SK-N-MC (cell line): Measurements from ENCODE around the gene ARID1B.

Experiments used
- DNase-seq: peaks from one replicate; pipeline ENCODE4 v3.0.0-alpha.2; 2011; ENCODE audit warnings: low read depth, low spot score
- H3K27ac ChIP-seq: fragments of 200-600 bp; sonication (generic); 2 replicates; pipeline ENCODE4 v1.5.1; 2016; ENCODE audit warnings: mixed run types
- H3K36me3 ChIP-seq: fragments of 200-600 bp; sonication (generic); 2 replicates; pipeline ENCODE4 v1.6.1; 2017; ENCODE audit warnings: antibody characterized with exemption, low read length, mixed read lengths; ENCODE audit not compliant: insufficient read depth
- H3K4me3 ChIP-seq: fragments of 200-600 bp; sonication (generic); 2 replicates; pipeline ENCODE4 v1.5.1; 2016
- H3K9ac ChIP-seq: fragments of 200-600 bp; sonication (generic); 2 replicates; pipeline ENCODE4 v1.8.0; 2017; ENCODE audit warnings: mixed run types, mixed read lengths; ENCODE audit not compliant: insufficient read length
- H3K9me3 ChIP-seq: fragments of 200-600 bp; sonication (generic); 2 replicates; pipeline ENCODE4 v1.6.1; 2017; ENCODE audit warnings: low read depth, mild to moderate bottlenecking, antibody characterized with exemption, low read length, moderate library complexity, mixed read lengths
- EZH2 ChIP-seq: fragments of 200-600 bp; sonication (generic); IDR thresholded peaks from one replicate; pipeline ENCODE4 v1.6.1; 2017; ENCODE audit warnings: antibody characterized with exemption
- FOXP2 ChIP-seq: optimal IDR thresholded peaks from 2 replicates; pipeline ENCODE3; 2011; ENCODE audit warnings: mild to moderate bottlenecking, moderate library complexity; ENCODE audit not compliant: insufficient read depth; ENCODE audit errors: extremely low read length, control extremely low read depth
- POLR2AphosphoS5 ChIP-seq: IDR thresholded peaks from 2 replicates; pipeline ENCODE4 v1.6.1; 2012; ENCODE audit warnings: mild to moderate bottlenecking, low read depth, low read length, borderline replicate concordance

Gene ARID1B

DNA sequence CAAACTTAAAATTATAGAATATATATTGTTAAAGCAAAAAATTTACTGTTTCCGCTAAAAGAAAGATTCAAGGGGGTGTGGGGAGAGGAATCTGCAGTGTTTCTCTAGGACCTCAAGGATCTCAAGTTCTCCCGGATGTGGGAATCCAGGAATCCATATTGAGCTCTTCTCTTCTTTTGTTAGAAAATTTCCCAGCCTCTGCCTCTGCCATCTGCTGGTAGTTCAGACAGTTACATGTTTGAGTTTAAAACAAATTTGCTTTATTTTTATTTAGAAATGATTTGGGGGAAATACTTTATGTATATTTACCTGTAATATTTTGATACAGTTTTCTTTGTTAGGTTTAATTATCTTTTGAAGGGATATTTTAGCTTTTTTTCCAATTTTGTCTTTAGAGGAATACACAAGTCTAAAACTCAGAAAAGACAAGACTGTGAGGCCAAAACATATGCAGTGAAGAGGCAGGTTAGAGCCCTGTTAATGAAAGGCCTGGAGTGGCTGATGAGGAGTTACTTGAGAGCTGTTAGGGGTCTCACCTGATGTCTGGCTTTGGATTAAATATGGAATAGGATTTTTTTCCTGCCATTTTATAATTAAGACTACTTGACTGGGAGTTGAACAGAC, 268.8 kb downstream of the ARID1B start:
- Histone ChIP-seq H3K9me3 (no peaks in the 10 kb centered on the region), H3K9ac (peak overlapping the region; percentile 50), H3K27ac (peak overlapping the region; percentile 84; the same call in 1 of the 2 replicates), H3K4me3 (no peak overlapping the region), H3K36me3 (no peaks in the 10 kb centered on the region)
- DNase-seq, result peak; percentile 63
- TF ChIP-seq EZH2, result no peak
- no peak for TF ChIP-seq FOXP2
- TF ChIP-seq POLR2AphosphoS5, result no peak

DNA sequence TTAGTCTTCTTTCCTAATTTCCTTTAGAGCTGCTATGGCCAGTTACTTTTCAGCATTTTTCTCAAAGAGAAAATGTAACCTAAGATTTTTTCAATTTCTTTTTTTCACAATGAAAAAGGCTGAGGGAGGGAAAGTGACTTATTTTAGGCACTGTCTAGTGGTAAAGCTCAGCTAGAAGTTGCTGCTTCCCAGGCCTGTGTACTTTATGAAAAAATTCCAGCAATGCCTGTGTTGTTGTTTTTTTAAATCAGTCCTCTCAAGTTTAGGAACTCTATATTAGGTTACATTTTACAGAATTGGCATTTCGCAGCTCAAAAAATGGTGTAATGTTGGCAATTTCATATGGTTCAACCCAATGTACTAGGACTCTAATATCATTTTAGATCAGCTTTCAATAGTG, 269.6 kb downstream of the ARID1B start:
- H3K4me3 ChIP-seq, result no peak overlapping the region
- no peak for DNase-seq
- no peaks in the 10 kb centered on the region for H3K36me3 ChIP-seq
- no peak overlapping the region for H3K9ac ChIP-seq
- TF ChIP-seq POLR2AphosphoS5 (no peak), FOXP2 (no peak), EZH2 (no peak)
- H3K9me3 ChIP-seq, result no peaks in the 10 kb centered on the region
- peak overlapping the region; percentile 84; the same call in 1 of the 2 replicates for H3K27ac ChIP-seq

DNA sequence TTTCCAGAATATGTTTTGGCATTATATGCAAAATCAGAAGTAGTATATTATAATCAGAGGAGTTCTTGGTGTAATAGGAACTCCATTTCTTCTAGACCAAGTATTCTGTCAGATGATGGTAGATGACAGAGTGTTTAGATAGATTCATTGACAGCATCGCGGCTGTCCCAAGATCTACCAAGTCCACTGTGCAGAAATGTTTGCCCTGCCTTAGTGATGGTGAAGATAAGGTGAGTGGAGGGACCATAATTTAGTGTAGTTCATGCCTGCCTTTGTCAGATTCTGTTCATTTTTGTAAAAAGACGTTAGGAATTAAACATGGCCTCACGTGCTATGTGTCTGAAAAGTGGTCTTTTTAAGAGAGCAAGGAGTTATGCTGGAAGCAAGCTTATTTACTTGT, 270.1 kb downstream of the ARID1B start:
- Histone ChIP-seq H3K9ac (no peak overlapping the region), H3K36me3 (no peaks in the 10 kb centered on the region), H3K27ac (peak overlapping the region; percentile 69; the same call in 1 of the 2 replicates), H3K4me3 (no peak overlapping the region), H3K9me3 (no peaks in the 10 kb centered on the region)
- DNase-seq, result no peak
- no peak for TF ChIP-seq POLR2AphosphoS5
- no peak for TF ChIP-seq FOXP2
- no peak for TF ChIP-seq EZH2

DNA sequence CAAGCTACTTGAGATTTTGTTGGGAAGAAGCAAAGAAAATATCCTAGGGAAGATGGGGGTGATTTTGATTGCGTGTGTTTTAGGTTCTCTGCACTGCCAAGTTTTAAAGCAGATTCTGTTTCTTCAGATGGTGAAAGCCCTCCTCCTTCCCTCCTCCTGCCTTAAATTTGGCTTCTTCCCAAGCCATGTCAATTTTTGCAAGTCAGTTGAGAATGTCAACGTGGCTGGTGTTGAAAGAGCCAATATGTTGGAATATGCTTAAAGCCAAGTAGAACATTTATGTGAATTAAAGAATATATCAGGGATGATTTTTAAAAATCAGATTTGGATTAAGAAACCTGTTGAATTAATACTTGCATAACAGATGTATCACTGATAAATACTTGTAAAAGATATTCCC, 270.8 kb downstream of the ARID1B start:
- H3K9ac ChIP-seq, result no peak overlapping the region
- peak overlapping the region; percentile 16; the same call in 1 of the 2 replicates for H3K4me3 ChIP-seq
- no peak for TF ChIP-seq EZH2
- no peak for TF ChIP-seq FOXP2
- TF ChIP-seq POLR2AphosphoS5, result no peak
- H3K27ac ChIP-seq, result peak overlapping the region; percentile 69
- DNase-seq, result no peak
- H3K36me3 ChIP-seq, result no peaks in the 10 kb centered on the region
- no peaks in the 10 kb centered on the region for H3K9me3 ChIP-seq

DNA sequence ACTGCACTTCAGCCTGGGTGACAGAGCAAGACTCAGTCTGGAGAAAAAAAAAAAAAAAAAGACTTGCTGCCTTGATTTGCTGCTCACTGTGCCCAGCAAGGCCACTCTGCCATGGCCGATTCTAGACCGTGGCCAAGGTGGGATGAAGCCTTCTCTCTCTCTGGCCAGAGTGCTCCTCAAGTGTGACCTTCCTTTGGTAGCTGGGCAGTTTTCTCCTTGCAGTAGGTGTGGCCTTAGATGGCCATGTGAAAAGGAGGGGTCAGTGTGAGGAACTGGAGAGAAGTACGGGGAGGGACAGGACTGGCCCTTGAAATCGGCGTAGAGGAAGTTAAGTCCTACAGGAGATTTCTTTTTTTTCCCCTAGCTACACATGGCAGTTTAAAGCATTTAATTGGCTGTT, 272.0 kb downstream of the ARID1B start:
- Histone ChIP-seq H3K4me3 (no peak overlapping the region), H3K9me3 (no peaks in the 10 kb centered on the region), H3K36me3 (no peaks in the 10 kb centered on the region), H3K27ac (peak overlapping the region; percentile 28; the same call in 1 of the 2 replicates), H3K9ac (no peak overlapping the region)
- DNase-seq, result no peak
- TF ChIP-seq EZH2, result no peak
- TF ChIP-seq FOXP2, result no peak
- no peak for TF ChIP-seq POLR2AphosphoS5

DNA sequence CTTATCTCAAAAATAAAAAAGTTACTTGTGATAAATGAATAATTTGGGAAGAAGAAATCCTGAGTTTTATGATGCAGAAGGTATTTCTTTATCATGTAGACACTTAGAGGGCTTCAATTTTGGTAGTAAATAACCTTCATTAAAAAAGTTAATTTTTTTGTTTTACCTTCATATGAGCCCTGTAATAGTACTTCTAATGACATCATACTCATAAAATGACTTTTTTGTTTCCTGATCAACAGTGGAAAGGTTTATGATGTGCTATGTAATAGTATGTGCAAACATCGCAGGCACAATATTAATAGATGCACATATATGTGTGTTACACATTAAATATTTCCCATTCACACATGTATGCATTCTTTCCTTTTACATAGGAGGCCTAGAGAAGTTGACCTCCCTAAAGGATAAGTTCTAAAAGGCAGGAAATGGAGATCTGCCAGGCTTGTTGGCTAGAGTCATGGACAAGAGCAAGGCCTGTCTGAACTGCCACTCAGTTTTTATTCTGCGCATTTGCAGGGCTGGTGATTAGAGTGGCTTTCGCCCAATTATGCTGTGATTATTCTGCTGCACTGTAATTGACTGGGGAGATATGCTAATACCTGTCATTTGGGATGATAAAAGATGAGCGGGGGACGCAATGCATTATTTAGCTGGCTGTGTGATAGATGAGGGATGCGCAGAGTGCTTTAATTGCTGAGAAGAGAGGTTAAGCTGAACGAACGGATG, 273.5 kb downstream of the ARID1B start:
- DNase-seq, result no peak
- Histone ChIP-seq H3K36me3 (no peaks in the 10 kb centered on the region), H3K4me3 (no peak overlapping the region), H3K27ac (peak overlapping the region; percentile 12; the same call in 1 of the 2 replicates), H3K9me3 (no peaks in the 10 kb centered on the region), H3K9ac (no peak overlapping the region)
- TF ChIP-seq FOXP2, result no peak
- peak; percentile 34; the same call in 1 of the 2 replicates for TF ChIP-seq POLR2AphosphoS5
- TF ChIP-seq EZH2, result no peak

DNA sequence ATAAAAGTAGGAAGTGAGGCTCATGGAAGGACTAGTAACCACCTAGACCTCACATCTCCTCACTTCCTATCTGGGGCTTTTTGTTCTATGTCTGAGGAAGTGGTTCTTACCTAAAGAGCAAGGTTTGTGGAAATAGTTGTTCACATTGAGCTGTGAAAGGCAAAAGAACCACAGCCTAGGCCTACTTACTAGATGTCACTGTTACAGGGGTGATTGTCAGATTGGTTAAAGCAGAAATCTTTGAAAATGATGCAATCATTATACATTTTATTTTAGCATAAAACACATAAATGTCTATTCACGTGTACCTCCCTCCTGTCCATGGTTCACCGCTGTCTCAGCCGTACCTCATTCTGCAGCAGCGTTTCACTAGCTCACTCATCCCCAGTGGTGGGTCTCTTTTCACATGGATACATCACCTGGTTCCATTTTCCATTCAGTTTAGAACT, 277.4 kb downstream of the ARID1B start:
- no peaks in the 10 kb centered on the region for H3K9me3 ChIP-seq
- 0 out of 2 replicates have a peak, but pooled peaks cover 2% of the 10 kb centered on the region for H3K36me3 ChIP-seq
- DNase-seq, result no peak
- H3K9ac ChIP-seq, result no peak overlapping the region
- H3K27ac ChIP-seq, result no peak overlapping the region
- H3K4me3 ChIP-seq, result no peak overlapping the region
- no peak for TF ChIP-seq EZH2
- TF ChIP-seq FOXP2, result no peak
- TF ChIP-seq POLR2AphosphoS5, result no peak

DNA sequence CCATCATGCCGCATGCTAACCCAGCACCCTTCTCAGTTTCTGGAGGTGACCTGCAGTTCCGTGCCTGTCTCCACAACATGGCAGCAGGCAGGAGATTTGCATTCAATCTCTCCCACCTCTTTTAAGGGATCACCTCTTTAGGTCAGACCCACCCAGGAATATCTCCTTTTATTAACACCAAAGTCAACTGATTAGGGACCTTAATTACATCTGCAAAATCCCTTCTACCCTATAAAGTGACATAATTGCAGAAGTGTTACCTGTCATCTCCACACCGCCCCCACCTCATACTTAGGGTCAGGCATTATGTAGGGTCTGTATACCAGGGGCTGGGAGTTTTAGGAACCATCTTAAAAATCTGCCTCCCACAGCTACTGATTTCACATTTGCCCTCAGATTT, 278.7 kb downstream of the ARID1B start:
- peak overlapping the region; percentile 48; the same call in 1 of the 2 replicates for H3K27ac ChIP-seq
- H3K9me3 ChIP-seq, result no peaks in the 10 kb centered on the region
- no peak overlapping the region for H3K4me3 ChIP-seq
- H3K36me3 ChIP-seq, result 0 out of 2 replicates have a peak, but pooled peaks cover 2% of the 10 kb centered on the region
- no peak for DNase-seq
- no peak overlapping the region for H3K9ac ChIP-seq
- TF ChIP-seq FOXP2 (no peak), POLR2AphosphoS5 (no peak), EZH2 (no peak)

DNA sequence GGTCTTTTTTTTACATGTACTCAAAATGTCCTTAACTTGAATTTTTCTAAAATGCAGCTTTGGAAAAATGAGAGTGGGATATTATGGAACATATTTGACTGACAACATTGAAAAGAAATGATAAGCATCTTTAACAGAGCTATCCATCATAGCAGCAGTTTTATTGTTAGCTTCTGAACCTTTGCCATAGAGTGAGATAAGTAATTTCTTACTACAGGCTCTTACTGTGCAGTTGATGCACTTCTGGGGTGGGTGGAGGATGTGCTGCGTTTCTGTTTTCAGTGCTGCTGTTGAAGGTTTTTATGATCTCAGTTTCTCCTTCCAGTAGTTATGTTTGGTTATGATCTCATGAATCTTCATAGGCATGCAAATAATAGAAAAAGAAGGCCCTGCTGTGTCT, 279.1 kb downstream of the ARID1B start:
- Histone ChIP-seq H3K36me3 (0 out of 2 replicates have a peak, but pooled peaks cover 2% of the 10 kb centered on the region), H3K9ac (no peak overlapping the region), H3K9me3 (no peaks in the 10 kb centered on the region), H3K27ac (peak overlapping the region; percentile 48), H3K4me3 (no peak overlapping the region)
- no peak for DNase-seq
- TF ChIP-seq POLR2AphosphoS5 (no peak), FOXP2 (no peak)
